H9 (cell line): ENCODE measurements around the gene INAFM1. TPM values are rescaled to one million over a fixed set of nuclear protein-coding genes. Genes with fewer than 3 reads are reported as not detected.

Experiments
- DNase-seq: peaks from one replicate; pipeline ENCODE4 v3.0.0-alpha.2; 2017
- H2AFZ ChIP-seq: one replicate; pipeline ENCODE4 v1.6.1; 2013; ENCODE audit warnings: mild to moderate bottlenecking, low read length, control low read depth, moderate library complexity
- H2AK5ac ChIP-seq: 2 replicates; pipeline ENCODE4 v1.6.1; 2013; ENCODE audit warnings: low read length, control low read depth, mixed read lengths; ENCODE audit not compliant: insufficient read length
- H2BK120ac ChIP-seq: one replicate; pipeline ENCODE4 v1.6.1; 2013; ENCODE audit warnings: low read depth, mild to moderate bottlenecking, low read length, control low read depth, inconsistent platforms; ENCODE audit not compliant: poor library complexity, severe bottlenecking
- H2BK12ac ChIP-seq: 2 replicates; pipeline ENCODE4 v1.6.1; 2013; ENCODE audit warnings: low read length, control low read depth, mixed read lengths, low read depth; ENCODE audit not compliant: insufficient read length
- H2BK15ac ChIP-seq: 2 replicates; pipeline ENCODE4 v1.6.1; 2013; ENCODE audit warnings: low read depth, low read length, control low read depth
- H2BK20ac ChIP-seq: one replicate; pipeline ENCODE4 v1.6.1; 2013; ENCODE audit warnings: low read depth, mild to moderate bottlenecking, low read length, control low read depth, inconsistent platforms; ENCODE audit not compliant: poor library complexity, severe bottlenecking
- H2BK5ac ChIP-seq: 2 replicates; pipeline ENCODE4 v1.6.1; 2013; ENCODE audit warnings: low read length, control low read depth, mixed read lengths; ENCODE audit not compliant: insufficient read length
- H3K14ac ChIP-seq: 2 replicates; pipeline ENCODE4 v1.6.1; 2013; ENCODE audit warnings: low read length, control low read depth; ENCODE audit not compliant: insufficient read depth
- H3K18ac ChIP-seq: 2 replicates; pipeline ENCODE4 v1.6.1; 2013; ENCODE audit warnings: low read depth, mild to moderate bottlenecking, mixed read lengths, low read length, control low read depth; ENCODE audit not compliant: insufficient read length
- H3K23ac ChIP-seq: 2 replicates; pipeline ENCODE4 v1.6.1; 2013; ENCODE audit warnings: low read length, control low read depth, mixed read lengths, low read depth; ENCODE audit not compliant: insufficient read length
- H3K23me2 ChIP-seq: 2 replicates; pipeline ENCODE4 v1.6.1; 2013; ENCODE audit warnings: low read depth, mild to moderate bottlenecking, mixed read lengths, low read length, control low read depth; ENCODE audit not compliant: insufficient read length, poor library complexity, severe bottlenecking
- H3K27ac ChIP-seq: 2 replicates; pipeline ENCODE4 v1.5.1; 2013; ENCODE audit warnings: low read length, control low read depth, mixed read lengths, low read depth; ENCODE audit not compliant: insufficient read length
- H3K27me3 ChIP-seq: 2 replicates; pipeline ENCODE4 v1.6.1; 2013; ENCODE audit warnings: low read length, control low read depth, inconsistent platforms; ENCODE audit not compliant: insufficient read depth
- H3K4ac ChIP-seq: 2 replicates; pipeline ENCODE4 v1.6.1; 2013; ENCODE audit warnings: low read depth, mild to moderate bottlenecking, control low read depth, inconsistent platforms, low read length, moderate library complexity
- H3K4me1 ChIP-seq: 2 replicates; pipeline ENCODE4 v1.6.1; 2013; ENCODE audit warnings: low read length, control low read depth, inconsistent platforms; ENCODE audit not compliant: insufficient read depth
- H3K4me2 ChIP-seq: 2 replicates; pipeline ENCODE4 v1.6.1; 2013; ENCODE audit warnings: low read length, control low read depth, mixed read lengths; ENCODE audit not compliant: insufficient read length, insufficient read depth
- H3K56ac ChIP-seq: 2 replicates; pipeline ENCODE4 v1.6.1; 2013; ENCODE audit warnings: low read depth, mild to moderate bottlenecking, mixed read lengths, low read length, control low read depth; ENCODE audit not compliant: insufficient read length
- H3K79me1 ChIP-seq: 2 replicates; pipeline ENCODE4 v1.6.1; 2013; ENCODE audit warnings: low read depth, mild to moderate bottlenecking, moderate library complexity, low read length, control low read depth, inconsistent platforms; ENCODE audit not compliant: insufficient read depth, poor library complexity, severe bottlenecking
- H3K79me2 ChIP-seq: 2 replicates; pipeline ENCODE4 v1.6.1; 2013; ENCODE audit warnings: low read length, control low read depth, inconsistent platforms; ENCODE audit not compliant: insufficient read depth
- H3K9ac ChIP-seq: 2 replicates; pipeline ENCODE4 v1.6.1; 2013; ENCODE audit warnings: low read length, control low read depth, mixed read lengths; ENCODE audit not compliant: insufficient read length; ENCODE audit errors: extremely low read depth
- H3K9me3 ChIP-seq: one replicate; pipeline ENCODE4 v1.6.1; 2013; ENCODE audit warnings: low read depth, low read length, inconsistent platforms; ENCODE audit not compliant: control insufficient read depth
- H3T11ph ChIP-seq: one replicate; pipeline ENCODE4 v1.6.1; 2013; ENCODE audit warnings: mild to moderate bottlenecking, low read length, control low read depth, inconsistent platforms
- H4K20me1 ChIP-seq: one replicate; pipeline ENCODE4 v1.6.1; 2013; ENCODE audit not compliant: control insufficient read depth, insufficient read length, insufficient read depth
- H4K5ac ChIP-seq: 2 replicates; pipeline ENCODE4 v1.6.1; 2013; ENCODE audit warnings: low read depth, mild to moderate bottlenecking, mixed read lengths, low read length, control low read depth; ENCODE audit not compliant: insufficient read length
- H4K8ac ChIP-seq: replicated peaks from 2 replicates; pipeline ENCODE4 v1.6.1; 2013; ENCODE audit warnings: low read length, control low read depth, mixed read lengths, low read depth; ENCODE audit not compliant: insufficient read length
- H4K91ac ChIP-seq: 2 replicates; pipeline ENCODE4 v1.6.1; 2013; ENCODE audit warnings: low read depth, mild to moderate bottlenecking, moderate library complexity, mixed read lengths, low read length, control low read depth; ENCODE audit not compliant: insufficient read length
- H3K27ac Mint-ChIP-seq, 3 experiments: 2 replicates in 2 of 3; 3 replicates in 1 of 3; pipeline ENCODE4 v1.8.0; 2020 to 2021; ENCODE audit warnings: mixed read lengths in 3 of 3, mild to moderate bottlenecking in 1 of 3, moderate library complexity in 1 of 3
- H3K27me3 Mint-ChIP-seq: 2 replicates; pipeline ENCODE4 v1.8.0; 2021; ENCODE audit warnings: low read depth, mild to moderate bottlenecking, moderate library complexity, mixed read lengths
- H3K36me3 Mint-ChIP-seq, 3 experiments: 2 replicates in 2 of 3; 3 replicates in 1 of 3; pipeline ENCODE4 v1.8.0; 2020 to 2021; ENCODE audit warnings: low read depth in 3 of 3, mixed read lengths in 3 of 3; ENCODE audit not compliant: insufficient read depth in 1 of 3
- H3K4me1 Mint-ChIP-seq, 2 experiments: 2 replicates each; pipeline ENCODE4 v1.8.0; 2020; ENCODE audit warnings: mixed read lengths in 2 of 2
- H3K4me3 Mint-ChIP-seq, 2 experiments: 2 replicates in 1 of 2; 3 replicates in 1 of 2; pipeline ENCODE4 v1.8.0; 2020 to 2021; ENCODE audit warnings: mild to moderate bottlenecking in 2 of 2, mixed read lengths in 2 of 2, moderate library complexity in 1 of 2
- H3K9me3 Mint-ChIP-seq, 2 experiments: 2 replicates in 1 of 2; 3 replicates in 1 of 2; pipeline ENCODE4 v1.8.0; 2020; ENCODE audit warnings: mild to moderate bottlenecking in 2 of 2, mixed read lengths in 2 of 2, moderate library complexity in 1 of 2
- CTCF ChIP-seq: fragments of 200-600 bp; sonication (generic); conservative IDR thresholded peaks from 3 replicates; pipeline ENCODE4 v1.8.0; 2021; ENCODE audit warnings: antibody characterized with exemption, mild to moderate bottlenecking
- WGBS: extraction: QIAGEN DNeasy Blood & Tissue Kit; methylation state at CpG from one replicate; pipeline ENCODE4 v1.1.7; 2013; ENCODE audit warnings: missing lambda C conversion rate, low lambda C conversion rate, mixed read lengths; ENCODE audit not compliant: insufficient read length; ENCODE audit errors: extremely low coverage; 5-methylcytosine and 5-hydroxymethylcytosine counted together
- total RNA-seq: library from RNA; stranded (reverse); gene quantifications from 2 replicates; pipeline ENCODE4 v1.2.1, GENCODE V29; 2021

Gene INAFM1
- total RNA-seq, 1 experiment from 2014 or later, result 8.5 TPM

GRCh38 chr19:47310819-47311218, 36.1 kb downstream of the INAFM1 start:
- Mint-ChIP-seq H3K27ac (no peak overlapping the region), H3K27me3 (peaks cover 25% of the 10 kb centered on the region), H3K4me3 (no peak overlapping the region), H3K36me3 (no peaks in the 10 kb centered on the region), H3K9me3 (peaks cover 0 to 2% of the 10 kb centered on the region in 2 experiments; a peak in 1 of 5 replicates), H3K4me1 (peaks cover 3 to 11% of the 10 kb centered on the region in 2 experiments)
- no peak for TF ChIP-seq CTCF
- WGBS, result no CpG with 5 or more reads among the region's 5 CpGs
- Histone ChIP-seq H3K27me3 (no peaks in the 10 kb centered on the region), H3K18ac (no peak overlapping the region), H3K23me2 (no peaks in the 10 kb centered on the region), H2BK15ac (no peak overlapping the region), H3K27ac (no peak overlapping the region), H4K5ac (no peak overlapping the region), H3K23ac (no peak overlapping the region), H3K4me2 (no peak overlapping the region), H2BK20ac (no peak overlapping the region), H2BK12ac (no peak overlapping the region), H3T11ph (no peak overlapping the region), H2BK5ac (no peak overlapping the region), H2AFZ (no peak overlapping the region), H3K4me1 (no peaks in the 10 kb centered on the region), H2BK120ac (no peak overlapping the region), H3K4ac (no peak overlapping the region), H4K20me1 (no peaks in the 10 kb centered on the region), H3K79me1 (no peaks in the 10 kb centered on the region), H4K8ac (no peak overlapping the region), H3K56ac (no peak overlapping the region), H2AK5ac (no peak overlapping the region), H3K9me3 (no peaks in the 10 kb centered on the region), H4K91ac (no peak overlapping the region), H3K9ac (no peak overlapping the region), H3K79me2 (no peaks in the 10 kb centered on the region), H3K14ac (no peak overlapping the region)
- no peak for DNase-seq
